Neural cell (in vitro differentiated cells): ENCODE results near the gene NLRP6.
"Not testable (repeated sequence)": the region's sequence is repeated elsewhere in the genome, so short reads cannot be mapped to it uniquely, and the experiment has no call there.

ENCODE experiments used
- EZH2 ChIP-seq: fragments of 200-600, 300-800 bp; shearing (Covaris generic), sonication (generic); IDR thresholded peaks from 2 replicates; pipeline ENCODE4 v1.6.1; 2014; ENCODE audit warnings: antibody characterized with exemption, low read length, borderline replicate concordance, mild to moderate bottlenecking; ENCODE audit not compliant: insufficient read depth, poor library complexity, severe bottlenecking
- POLR2AphosphoS5 ChIP-seq: IDR thresholded peaks from 2 replicates; pipeline ENCODE4 v1.6.1; 2012
- RAD21 ChIP-seq: fragments of 450-650 bp; conservative IDR thresholded peaks from 2 replicates; pipeline ENCODE4 v1.6.1; 2014; ENCODE audit warnings: antibody characterized with exemption, mild to moderate bottlenecking, moderate library complexity
- TF ChIP-seq, protein P1 (sequence below): fragments of 450-650 bp; IDR thresholded peaks from 2 replicates; pipeline ENCODE4 v1.5.1; 2014; ENCODE audit warnings: antibody characterized with exemption, mild to moderate bottlenecking, moderate library complexity; ENCODE audit not compliant: poor library complexity, severe bottlenecking

DNA sequence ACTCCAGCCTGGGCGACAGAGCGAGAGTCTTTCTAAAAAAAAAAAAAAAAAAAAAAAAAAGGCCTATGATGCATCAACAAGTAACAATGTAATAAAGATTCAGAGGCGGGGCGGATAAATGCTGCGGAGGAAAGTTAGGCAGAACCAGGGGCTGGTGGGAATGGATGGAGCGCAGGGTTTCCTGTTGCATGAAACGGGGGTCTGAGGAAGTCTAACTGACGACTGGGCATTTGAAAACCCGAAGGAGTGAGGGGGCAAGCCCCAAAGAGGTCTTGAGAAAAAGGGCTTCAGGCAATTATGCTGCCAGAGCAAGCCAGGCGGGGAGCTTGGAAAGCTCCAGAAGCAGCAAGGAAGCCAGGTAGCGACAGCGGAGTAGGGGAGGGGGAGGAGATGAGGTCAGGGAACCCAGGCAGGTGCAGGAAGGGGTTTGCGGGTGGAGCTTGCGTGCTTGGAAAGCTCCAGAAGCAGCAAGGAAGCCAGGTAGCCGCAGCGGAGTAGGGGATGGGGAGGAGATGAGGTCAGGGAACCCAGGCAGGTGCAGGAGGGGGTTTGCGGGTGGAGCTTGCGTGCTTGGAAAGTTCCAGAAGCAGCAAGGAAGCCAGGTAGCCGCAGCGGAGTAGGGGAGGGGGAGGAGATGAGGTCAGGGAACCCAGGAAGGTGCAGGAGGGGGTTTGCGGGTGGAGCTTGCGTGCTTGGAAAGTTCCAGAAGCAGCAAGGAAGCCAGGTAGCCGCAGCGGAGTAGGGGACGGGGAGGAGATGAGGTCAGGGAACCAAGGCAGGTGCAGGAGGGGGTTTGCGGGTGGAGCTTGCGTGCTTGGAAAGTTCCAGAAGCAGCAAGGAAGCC lies 9.0 kb downstream of the NLRP6 start:
- TF ChIP-seq, protein P1, sequence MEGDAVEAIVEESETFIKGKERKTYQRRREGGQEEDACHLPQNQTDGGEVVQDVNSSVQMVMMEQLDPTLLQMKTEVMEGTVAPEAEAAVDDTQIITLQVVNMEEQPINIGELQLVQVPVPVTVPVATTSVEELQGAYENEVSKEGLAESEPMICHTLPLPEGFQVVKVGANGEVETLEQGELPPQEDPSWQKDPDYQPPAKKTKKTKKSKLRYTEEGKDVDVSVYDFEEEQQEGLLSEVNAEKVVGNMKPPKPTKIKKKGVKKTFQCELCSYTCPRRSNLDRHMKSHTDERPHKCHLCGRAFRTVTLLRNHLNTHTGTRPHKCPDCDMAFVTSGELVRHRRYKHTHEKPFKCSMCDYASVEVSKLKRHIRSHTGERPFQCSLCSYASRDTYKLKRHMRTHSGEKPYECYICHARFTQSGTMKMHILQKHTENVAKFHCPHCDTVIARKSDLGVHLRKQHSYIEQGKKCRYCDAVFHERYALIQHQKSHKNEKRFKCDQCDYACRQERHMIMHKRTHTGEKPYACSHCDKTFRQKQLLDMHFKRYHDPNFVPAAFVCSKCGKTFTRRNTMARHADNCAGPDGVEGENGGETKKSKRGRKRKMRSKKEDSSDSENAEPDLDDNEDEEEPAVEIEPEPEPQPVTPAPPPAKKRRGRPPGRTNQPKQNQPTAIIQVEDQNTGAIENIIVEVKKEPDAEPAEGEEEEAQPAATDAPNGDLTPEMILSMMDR: not testable (repeated sequence)
- not testable (repeated sequence) for TF ChIP-seq RAD21, EZH2, POLR2AphosphoS5
